Fibroblast of skin of scalp (primary cell): ENCODE results near the gene ESD.
"Not testable (repeated sequence)": the region's sequence is repeated elsewhere in the genome, so short reads cannot be mapped to it uniquely, and the experiment has no call there.

Experiments
- DNase-seq: peaks from one replicate; pipeline ENCODE4 v3.0.0-alpha.2; 2013

The ESD gene

GRCh38 chr13:46783504-46783903 lies 13.5 kb downstream of the ESD start:
- DNase-seq = no peak

GRCh38 chr13:46782691-46783090 lies 14.3 kb downstream of the ESD start:
- DNase-seq = no peak

- DNase-seq = no peak
Observed at GRCh38 chr13:46782066-46782465, 14.9 kb downstream of the ESD start.

GRCh38 chr13:46778890-46779289 lies 18.1 kb downstream of the ESD start:
- peak; percentile 28 for DNase-seq

- no peak for DNase-seq
Observed at GRCh38 chr13:46778095-46778494, 18.9 kb downstream of the ESD start.

- DNase-seq = no peak
Observed at GRCh38 chr13:46775385-46776107, 21.4 kb downstream of the ESD start.

- DNase-seq = no peak
Observed at GRCh38 chr13:46773541-46773940, 23.4 kb downstream of the ESD start.

- DNase-seq = no peak
Observed at GRCh38 chr13:46771693-46772092, 25.3 kb downstream of the ESD start.

- not testable (repeated sequence) for DNase-seq
Observed at GRCh38 chr13:46769925-46770324, 27.0 kb downstream of the ESD start.

- no peak for DNase-seq
Observed at GRCh38 chr13:46761866-46762265, 35.1 kb downstream of the ESD start.

GRCh38 chr13:46761174-46761573 lies 35.8 kb downstream of the ESD start:
- DNase-seq = no peak

- DNase-seq = no peak
Observed at GRCh38 chr13:46759846-46760245, 37.1 kb downstream of the ESD start.

GRCh38 chr13:46757640-46758039 lies 39.3 kb downstream of the ESD start:
- DNase-seq = no peak

- DNase-seq = peak; percentile 73
Observed at GRCh38 chr13:46756977-46757376, 40.0 kb downstream of the ESD start.

- not testable (repeated sequence) for DNase-seq
Observed at GRCh38 chr13:46755508-46755907, 41.5 kb downstream of the ESD start.

- DNase-seq = no peak
Observed at GRCh38 chr13:46754812-46755211, 42.1 kb downstream of the ESD start.

- no peak for DNase-seq
Observed at GRCh38 chr13:46753917-46754316, 43.0 kb downstream of the ESD start.

GRCh38 chr13:46753137-46753536 lies 43.8 kb downstream of the ESD start:
- no peak for DNase-seq

GRCh38 chr13:46751811-46752635 lies 44.9 kb downstream of the ESD start:
- peak; percentile 54 for DNase-seq

GRCh38 chr13:46749951-46750350 lies 47.0 kb downstream of the ESD start:
- DNase-seq = no peak

GRCh38 chr13:46748300-46748699 lies 48.7 kb downstream of the ESD start:
- no peak for DNase-seq

- no peak for DNase-seq
Observed at GRCh38 chr13:46747031-46747820, 49.7 kb downstream of the ESD start.

- no peak for DNase-seq
Observed at GRCh38 chr13:46745706-46746105, 51.3 kb downstream of the ESD start.
